Gastrocnemius medialis (tissue), 4 donors: ENCODE results near the gene NR2E1.

Experiments
- POLR2A ChIP-seq, 2 donors: fragments of 450-650 bp; IDR thresholded peaks; one replicate each; pipeline ENCODE4 v1.6.1; 2017; ENCODE audit warnings: antibody characterized with exemption in 2 of 2, mild to moderate bottlenecking in 2 of 2, moderate library complexity in 2 of 2
- TF ChIP-seq, protein P1 (sequence below), 5 experiments: fragments of 450-650 bp in 3 of 5; fragments of 200-600 bp in 2 of 5; sonication (generic) in 2 of 5; IDR thresholded peaks in 4 of 5; conservative IDR thresholded peaks in 1 of 5; 1 replicate in 4 of 5; 2 replicates in 1 of 5; pipeline ENCODE4 v1.5.1; 2016 to 2019; ENCODE audit warnings: antibody characterized with exemption in 5 of 5, mild to moderate bottlenecking in 3 of 5, moderate library complexity in 3 of 5

GRCh38 chr6:108211671-108212070 lies 45.8 kb downstream of the NR2E1 start:
- TF ChIP-seq, protein P1, sequence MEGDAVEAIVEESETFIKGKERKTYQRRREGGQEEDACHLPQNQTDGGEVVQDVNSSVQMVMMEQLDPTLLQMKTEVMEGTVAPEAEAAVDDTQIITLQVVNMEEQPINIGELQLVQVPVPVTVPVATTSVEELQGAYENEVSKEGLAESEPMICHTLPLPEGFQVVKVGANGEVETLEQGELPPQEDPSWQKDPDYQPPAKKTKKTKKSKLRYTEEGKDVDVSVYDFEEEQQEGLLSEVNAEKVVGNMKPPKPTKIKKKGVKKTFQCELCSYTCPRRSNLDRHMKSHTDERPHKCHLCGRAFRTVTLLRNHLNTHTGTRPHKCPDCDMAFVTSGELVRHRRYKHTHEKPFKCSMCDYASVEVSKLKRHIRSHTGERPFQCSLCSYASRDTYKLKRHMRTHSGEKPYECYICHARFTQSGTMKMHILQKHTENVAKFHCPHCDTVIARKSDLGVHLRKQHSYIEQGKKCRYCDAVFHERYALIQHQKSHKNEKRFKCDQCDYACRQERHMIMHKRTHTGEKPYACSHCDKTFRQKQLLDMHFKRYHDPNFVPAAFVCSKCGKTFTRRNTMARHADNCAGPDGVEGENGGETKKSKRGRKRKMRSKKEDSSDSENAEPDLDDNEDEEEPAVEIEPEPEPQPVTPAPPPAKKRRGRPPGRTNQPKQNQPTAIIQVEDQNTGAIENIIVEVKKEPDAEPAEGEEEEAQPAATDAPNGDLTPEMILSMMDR (IDR thresholded peaks at IDR 0.05 in 4 of 5, conservative IDR thresholded peaks at IDR 0.05 in 1 of 5): no peak
- no peak for TF ChIP-seq POLR2A (IDR thresholded peaks at IDR 0.05)
